Ascending aorta (tissue), 2 donors: Measurements from ENCODE around the gene TUBA1C. TPM values are rescaled to one million over a fixed set of nuclear protein-coding genes. Genes with fewer than 3 reads are reported as not detected.
"Not testable (repeated sequence)": the region's sequence is repeated elsewhere in the genome, so short reads cannot be mapped to it uniquely, and the experiment has no call there.

Source experiments
- DNase-seq, 2 donors: peaks; one replicate each; pipeline ENCODE4 v3.0.0-alpha.2; 2019; ENCODE audit warnings: low spot score in 2 of 2
- H3K27ac ChIP-seq, 2 donors: fragments of 200-600 bp; sonication (generic); one replicate each; pipeline ENCODE4 v1.5.1; 2016 to 2017; ENCODE audit warnings: mild to moderate bottlenecking in 1 of 2
- H3K27me3 ChIP-seq: fragments of 200-600 bp; sonication (generic); one replicate; pipeline ENCODE4 v1.5.1; 2017
- H3K36me3 ChIP-seq, 2 donors: fragments of 200-600 bp; sonication (generic); one replicate each; pipeline ENCODE4 v1.5.1; 2016
- H3K4me1 ChIP-seq, 2 donors: fragments of 200-600 bp; sonication (generic); one replicate each; pipeline ENCODE4 v1.5.1; 2016 to 2017; ENCODE audit warnings: mild to moderate bottlenecking in 1 of 2
- H3K4me3 ChIP-seq, 2 donors: fragments of 200-600 bp; sonication (generic); one replicate each; pipeline ENCODE4 v1.5.1; 2016 to 2017; ENCODE audit warnings: mild to moderate bottlenecking in 1 of 2
- H3K9me3 ChIP-seq, 2 donors: fragments of 200-600 bp; sonication (generic); one replicate each; pipeline ENCODE4 v1.5.1; 2016
- intact Hi-C: fragments of 100-400 bp; cut with DNase I; formaldehyde crosslinking; loops from one replicate; pipeline ENCODE4 v1.15.1; 2023
- total RNA-seq: library from RNA; depleted of rRNA; stranded (reverse); fragments of >200 nt; gene quantifications from one replicate; pipeline ENCODE4 v1.1.0, GENCODE V29; 2016
- TF ChIP-seq, protein P1 (sequence below), 3 experiments: fragments of 200-600 bp in 2 of 3; fragments of 450-650 bp in 1 of 3; sonication (generic) in 2 of 3; IDR thresholded peaks; one replicate each; pipeline ENCODE4 v1.5.1; 2016 to 2019; ENCODE audit warnings: antibody characterized with exemption in 3 of 3, mild to moderate bottlenecking in 1 of 3, moderate library complexity in 1 of 3

TUBA1C gene
- total RNA-seq, 1 donor from 2014 or later = 370 TPM

DNA sequence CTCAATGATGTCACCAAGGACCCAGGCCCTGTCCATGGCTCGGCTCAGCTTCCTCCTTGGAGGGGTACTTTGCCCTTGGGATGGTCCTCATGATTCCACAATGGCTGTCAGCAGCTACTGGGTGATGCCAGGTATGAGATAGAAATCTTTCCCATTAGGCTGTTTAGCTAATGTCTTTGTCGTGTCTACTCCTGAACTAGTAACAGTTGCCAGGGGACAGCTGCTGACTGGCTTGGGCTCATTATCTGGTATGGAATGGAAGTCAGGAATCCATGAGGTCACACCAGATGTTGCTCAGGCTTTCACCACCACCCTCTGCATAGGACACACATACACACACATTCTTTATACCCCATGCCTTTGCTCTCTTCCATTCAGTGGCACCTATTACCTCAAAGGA is 39.3 kb downstream of the TUBA1C start:
- TF ChIP-seq, protein P1, sequence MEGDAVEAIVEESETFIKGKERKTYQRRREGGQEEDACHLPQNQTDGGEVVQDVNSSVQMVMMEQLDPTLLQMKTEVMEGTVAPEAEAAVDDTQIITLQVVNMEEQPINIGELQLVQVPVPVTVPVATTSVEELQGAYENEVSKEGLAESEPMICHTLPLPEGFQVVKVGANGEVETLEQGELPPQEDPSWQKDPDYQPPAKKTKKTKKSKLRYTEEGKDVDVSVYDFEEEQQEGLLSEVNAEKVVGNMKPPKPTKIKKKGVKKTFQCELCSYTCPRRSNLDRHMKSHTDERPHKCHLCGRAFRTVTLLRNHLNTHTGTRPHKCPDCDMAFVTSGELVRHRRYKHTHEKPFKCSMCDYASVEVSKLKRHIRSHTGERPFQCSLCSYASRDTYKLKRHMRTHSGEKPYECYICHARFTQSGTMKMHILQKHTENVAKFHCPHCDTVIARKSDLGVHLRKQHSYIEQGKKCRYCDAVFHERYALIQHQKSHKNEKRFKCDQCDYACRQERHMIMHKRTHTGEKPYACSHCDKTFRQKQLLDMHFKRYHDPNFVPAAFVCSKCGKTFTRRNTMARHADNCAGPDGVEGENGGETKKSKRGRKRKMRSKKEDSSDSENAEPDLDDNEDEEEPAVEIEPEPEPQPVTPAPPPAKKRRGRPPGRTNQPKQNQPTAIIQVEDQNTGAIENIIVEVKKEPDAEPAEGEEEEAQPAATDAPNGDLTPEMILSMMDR (IDR thresholded peaks at IDR 0.05) = no peak
- Histone ChIP-seq H3K27ac (no peak overlapping the region), H3K36me3 (no peaks in the 10 kb centered on the region), H3K9me3 (no peaks in the 10 kb centered on the region), H3K4me1 (no peaks in the 10 kb centered on the region), H3K27me3 (no peaks in the 10 kb centered on the region), H3K4me3 (no peak overlapping the region)
- DNase-seq = no peak
- intact Hi-C loops = no loop called here

DNA sequence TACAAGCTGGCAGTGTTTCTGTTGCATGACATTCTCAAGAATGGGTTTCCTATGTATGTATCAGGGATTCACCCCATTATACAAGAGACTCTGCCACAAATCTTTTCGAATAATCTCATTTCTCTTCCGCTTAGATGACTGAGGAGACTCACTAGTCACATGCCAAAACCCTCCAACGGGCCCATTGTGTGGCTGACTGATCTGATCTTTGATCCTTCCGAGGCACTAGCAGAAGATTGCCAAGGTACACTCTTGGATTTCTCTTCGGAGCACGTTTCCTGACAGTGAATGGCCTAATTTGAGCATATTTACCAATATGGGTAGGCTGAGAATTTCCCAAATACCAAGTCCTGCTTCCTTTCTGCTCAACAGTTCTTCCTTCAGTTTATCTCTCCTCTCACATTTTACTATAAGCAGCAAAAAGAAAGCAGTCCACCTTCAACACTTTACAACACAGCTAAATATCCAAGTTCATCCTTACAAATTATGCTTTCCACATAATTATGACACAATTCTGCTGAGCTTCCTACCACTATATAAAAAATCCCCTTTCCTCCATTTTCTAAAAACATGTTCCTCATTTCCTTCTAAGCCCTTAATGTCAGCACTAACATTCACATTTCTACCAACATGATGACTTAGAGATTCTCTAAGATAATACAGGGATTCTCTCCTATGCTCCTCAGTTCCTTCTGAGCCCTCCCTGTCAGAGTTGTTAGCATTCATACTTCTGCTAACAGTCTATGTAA is 41.1 kb downstream of the TUBA1C start:
- no peaks in the 10 kb centered on the region for H3K9me3 ChIP-seq
- H3K27ac ChIP-seq = no peak overlapping the region
- no peaks in the 10 kb centered on the region for H3K4me1 ChIP-seq
- H3K4me3 ChIP-seq = no peak overlapping the region
- H3K36me3 ChIP-seq = no peaks in the 10 kb centered on the region
- intact Hi-C loops = no loop called here
- DNase-seq = no peak
- H3K27me3 ChIP-seq = no peaks in the 10 kb centered on the region
- TF ChIP-seq, protein P1 (IDR thresholded peaks at IDR 0.05) = no peak

DNA sequence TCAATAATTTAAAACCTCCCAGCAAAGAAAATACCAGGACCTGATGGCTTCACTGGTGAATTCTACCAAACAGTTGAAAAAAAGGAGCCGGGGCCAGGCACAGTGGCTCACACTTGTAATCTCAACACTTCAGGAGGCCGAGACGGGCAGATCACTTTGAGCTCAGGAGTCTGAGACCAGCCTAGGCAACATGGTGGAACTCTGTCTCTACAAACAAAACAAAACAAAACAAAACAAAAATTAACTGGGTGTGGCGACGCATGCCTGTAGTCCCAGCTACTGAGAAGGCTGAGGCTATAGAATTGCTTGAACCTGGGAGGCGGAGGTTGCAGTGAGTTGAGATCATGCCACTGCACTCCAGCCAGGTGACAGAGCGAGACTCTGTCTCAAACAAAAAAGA is 44.5 kb downstream of the TUBA1C start:
- no peaks in the 10 kb centered on the region for H3K27me3 ChIP-seq
- no peaks in the 10 kb centered on the region for H3K36me3 ChIP-seq
- intact Hi-C loops = no loop called here
- no peaks in the 10 kb centered on the region for H3K9me3 ChIP-seq
- no peaks in the 10 kb centered on the region for H3K4me1 ChIP-seq
- DNase-seq = no peak
- no peak overlapping the region for H3K27ac ChIP-seq
- TF ChIP-seq, protein P1 (IDR thresholded peaks at IDR 0.05) = no peak
- H3K4me3 ChIP-seq = no peak overlapping the region

DNA sequence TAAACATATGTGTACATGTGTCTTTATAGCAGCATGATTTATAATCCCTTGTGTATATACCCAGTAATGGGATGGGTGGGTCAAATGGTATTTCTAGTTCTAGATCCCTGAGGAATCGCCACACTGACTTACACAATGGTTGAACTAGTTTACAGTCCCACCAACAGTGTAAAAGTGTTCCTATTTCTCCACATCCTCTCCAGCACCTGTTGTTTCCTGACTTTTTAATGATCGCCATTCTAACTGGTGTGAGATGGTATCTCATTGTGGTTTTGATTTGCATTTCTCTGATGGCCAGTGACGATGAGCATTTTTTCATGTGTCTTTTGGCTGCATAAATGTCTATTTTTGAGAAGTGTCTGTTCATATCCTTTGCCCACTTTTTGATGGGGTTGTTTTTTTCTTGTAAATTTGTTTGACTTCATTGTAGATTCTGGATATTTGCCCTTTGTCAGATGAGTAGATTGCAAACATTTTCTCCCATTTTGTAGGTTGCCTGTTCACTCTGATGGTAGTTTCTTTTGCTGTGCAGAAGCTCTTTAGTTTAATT is 45.6 kb downstream of the TUBA1C start:
- DNase-seq, intact Hi-C loops, H3K27ac ChIP-seq, H3K27me3 ChIP-seq, H3K9me3 ChIP-seq, H3K4me3 ChIP-seq, H3K36me3 ChIP-seq, H3K4me1 ChIP-seq: not testable (repeated sequence)

DNA sequence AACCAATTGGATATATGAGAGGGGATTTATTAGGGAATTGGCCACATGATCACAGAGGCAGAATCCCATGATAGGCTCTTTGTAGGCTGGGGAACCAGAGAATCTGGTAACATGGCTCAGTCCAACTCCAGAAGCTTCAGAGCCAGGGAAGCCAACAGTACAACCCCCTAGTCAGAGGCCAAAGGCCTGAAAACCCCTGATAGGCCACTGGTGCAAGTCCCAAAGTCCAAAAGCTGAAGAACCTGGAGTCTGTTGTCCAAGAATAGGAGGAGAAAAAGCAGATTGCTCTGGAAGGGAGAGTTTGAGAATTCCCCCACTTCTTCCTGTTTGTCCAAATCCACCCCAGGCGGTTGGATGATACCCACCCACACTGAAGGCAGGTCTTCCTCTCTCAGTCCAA is 49.9 kb downstream of the TUBA1C start:
- Histone ChIP-seq H3K4me3 (no peak overlapping the region), H3K4me1 (no peaks in the 10 kb centered on the region), H3K9me3 (no peaks in the 10 kb centered on the region), H3K27ac (no peak overlapping the region), H3K27me3 (no peaks in the 10 kb centered on the region), H3K36me3 (no peaks in the 10 kb centered on the region)
- DNase-seq = no peak
- TF ChIP-seq, protein P1 (IDR thresholded peaks at IDR 0.05) = no peak
- intact Hi-C loops = no loop called here

DNA sequence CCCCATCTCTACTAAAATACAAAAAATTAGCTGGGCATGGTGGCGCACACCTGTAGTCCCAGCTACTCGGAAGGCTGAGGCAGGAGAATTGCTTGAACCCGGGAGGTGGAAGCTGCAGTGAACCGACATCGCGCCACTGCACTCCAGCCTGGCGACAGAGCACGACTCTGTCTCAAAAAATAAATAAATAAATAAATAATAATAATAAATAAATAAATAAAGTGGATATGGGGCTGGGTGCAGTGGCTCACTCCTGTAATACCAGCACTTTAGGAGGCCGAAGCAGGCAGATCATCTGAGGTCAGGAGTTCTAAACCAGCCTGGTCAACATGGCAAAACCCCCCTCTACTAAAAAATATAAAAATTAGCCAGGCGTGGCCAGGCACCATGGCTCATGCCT is 52.2 kb downstream of the TUBA1C start:
- H3K27ac ChIP-seq, DNase-seq, H3K4me1 ChIP-seq, H3K9me3 ChIP-seq, H3K27me3 ChIP-seq, H3K36me3 ChIP-seq, H3K4me3 ChIP-seq, intact Hi-C loops: not testable (repeated sequence)

DNA sequence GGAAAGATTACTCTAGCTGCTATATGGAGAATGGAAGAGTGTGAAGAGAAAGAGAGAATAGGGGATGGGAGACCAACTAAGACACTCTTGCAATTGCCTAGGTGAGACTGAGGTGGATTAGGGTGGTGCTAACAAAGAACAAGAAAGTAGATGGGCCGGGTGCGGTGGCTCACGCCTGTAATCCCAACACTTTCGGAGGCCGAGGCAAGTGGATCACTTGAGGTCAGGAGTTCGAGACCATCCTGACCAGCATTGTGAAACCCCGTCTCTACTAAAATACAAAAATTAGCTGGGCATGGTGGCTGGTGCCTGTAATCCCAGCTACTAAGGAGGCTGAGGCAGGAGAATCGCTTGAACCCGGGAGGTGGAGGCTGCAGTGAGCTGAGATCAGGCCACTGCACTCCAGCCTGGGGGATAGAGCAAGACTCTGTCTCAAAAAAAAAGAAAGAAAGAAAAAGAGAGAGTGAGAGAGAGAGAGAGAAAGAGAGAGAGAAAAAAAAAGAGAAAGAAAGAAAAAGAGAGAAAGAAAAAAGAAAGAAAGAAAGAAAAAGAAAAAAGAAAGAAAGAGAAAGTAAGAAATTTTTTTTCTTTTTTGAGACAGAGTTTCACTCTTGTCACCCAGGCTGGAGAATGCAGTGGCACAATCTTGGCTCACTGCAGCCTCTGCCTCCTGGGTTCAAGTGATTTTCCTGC is 55.7 kb downstream of the TUBA1C start:
- H3K9me3 ChIP-seq, H3K36me3 ChIP-seq, H3K4me1 ChIP-seq, H3K27me3 ChIP-seq, H3K4me3 ChIP-seq, DNase-seq, intact Hi-C loops, H3K27ac ChIP-seq: not testable (repeated sequence)
